ENCODE measurements around the gene NCBP1.

DNA sequence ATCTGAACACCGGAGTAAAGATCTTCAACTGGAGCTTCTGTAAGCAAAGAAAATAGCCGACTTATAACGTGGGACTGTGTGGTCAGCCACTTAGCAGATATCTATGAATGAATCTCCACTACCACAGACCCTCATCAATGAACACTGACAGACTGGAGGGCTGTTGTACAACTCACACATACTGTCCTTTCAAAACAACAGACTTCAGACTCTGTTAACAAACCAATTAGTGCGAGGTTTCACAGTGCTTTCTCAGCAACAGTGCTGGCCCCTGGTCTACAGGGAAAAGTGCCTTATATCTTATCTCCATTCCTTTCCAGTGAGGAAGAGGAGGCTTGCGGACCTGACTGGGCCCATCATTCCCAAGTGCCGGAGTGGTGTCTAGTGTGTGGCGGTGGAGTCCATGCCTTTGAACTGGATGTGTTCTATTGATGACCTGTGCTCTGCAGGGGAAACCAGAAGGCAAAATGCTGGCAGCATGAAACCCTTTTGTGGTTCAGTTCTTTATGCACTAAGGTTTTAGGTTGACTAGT, 34.2 kb upstream of the NCBP1 start:
- TF ChIP-seq RARB (CRISPR knock-in tag; IDR thresholded peaks at IDR 0.05) (no peak), ZFP3 (CRISPR knock-in tag; IDR thresholded peaks at IDR 0.05) (no peak), ARNTL (CRISPR knock-in tag; IDR thresholded peaks at IDR 0.05; ENCODE audit: borderline replicate concordance, low read depth) (no peak), CSDC2 (CRISPR knock-in tag; IDR thresholded peaks at IDR 0.05) (no peak), OSR1 (CRISPR knock-in tag; IDR thresholded peaks at IDR 0.05) (no peak)
- TF ChIP-seq, protein P1, sequence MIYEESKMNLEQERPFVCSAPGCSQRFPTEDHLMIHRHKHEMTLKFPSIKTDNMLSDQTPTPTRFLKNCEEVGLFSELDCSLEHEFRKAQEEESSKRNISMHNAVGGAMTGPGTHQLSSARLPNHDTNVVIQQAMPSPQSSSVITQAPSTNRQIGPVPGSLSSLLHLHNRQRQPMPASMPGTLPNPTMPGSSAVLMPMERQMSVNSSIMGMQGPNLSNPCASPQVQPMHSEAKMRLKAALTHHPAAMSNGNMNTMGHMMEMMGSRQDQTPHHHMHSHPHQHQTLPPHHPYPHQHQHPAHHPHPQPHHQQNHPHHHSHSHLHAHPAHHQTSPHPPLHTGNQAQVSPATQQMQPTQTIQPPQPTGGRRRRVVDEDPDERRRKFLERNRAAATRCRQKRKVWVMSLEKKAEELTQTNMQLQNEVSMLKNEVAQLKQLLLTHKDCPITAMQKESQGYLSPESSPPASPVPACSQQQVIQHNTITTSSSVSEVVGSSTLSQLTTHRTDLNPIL (CRISPR knock-in tag; IDR thresholded peaks at IDR 0.05; ENCODE audit: low read depth), result no peak
- TF ChIP-seq, protein P2, sequence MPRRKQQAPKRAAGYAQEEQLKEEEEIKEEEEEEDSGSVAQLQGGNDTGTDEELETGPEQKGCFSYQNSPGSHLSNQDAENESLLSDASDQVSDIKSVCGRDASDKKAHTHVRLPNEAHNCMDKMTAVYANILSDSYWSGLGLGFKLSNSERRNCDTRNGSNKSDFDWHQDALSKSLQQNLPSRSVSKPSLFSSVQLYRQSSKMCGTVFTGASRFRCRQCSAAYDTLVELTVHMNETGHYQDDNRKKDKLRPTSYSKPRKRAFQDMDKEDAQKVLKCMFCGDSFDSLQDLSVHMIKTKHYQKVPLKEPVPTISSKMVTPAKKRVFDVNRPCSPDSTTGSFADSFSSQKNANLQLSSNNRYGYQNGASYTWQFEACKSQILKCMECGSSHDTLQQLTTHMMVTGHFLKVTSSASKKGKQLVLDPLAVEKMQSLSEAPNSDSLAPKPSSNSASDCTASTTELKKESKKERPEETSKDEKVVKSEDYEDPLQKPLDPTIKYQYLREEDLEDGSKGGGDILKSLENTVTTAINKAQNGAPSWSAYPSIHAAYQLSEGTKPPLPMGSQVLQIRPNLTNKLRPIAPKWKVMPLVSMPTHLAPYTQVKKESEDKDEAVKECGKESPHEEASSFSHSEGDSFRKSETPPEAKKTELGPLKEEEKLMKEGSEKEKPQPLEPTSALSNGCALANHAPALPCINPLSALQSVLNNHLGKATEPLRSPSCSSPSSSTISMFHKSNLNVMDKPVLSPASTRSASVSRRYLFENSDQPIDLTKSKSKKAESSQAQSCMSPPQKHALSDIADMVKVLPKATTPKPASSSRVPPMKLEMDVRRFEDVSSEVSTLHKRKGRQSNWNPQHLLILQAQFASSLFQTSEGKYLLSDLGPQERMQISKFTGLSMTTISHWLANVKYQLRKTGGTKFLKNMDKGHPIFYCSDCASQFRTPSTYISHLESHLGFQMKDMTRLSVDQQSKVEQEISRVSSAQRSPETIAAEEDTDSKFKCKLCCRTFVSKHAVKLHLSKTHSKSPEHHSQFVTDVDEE (CRISPR knock-in tag; IDR thresholded peaks at IDR 0.05), result no peak
